Loucy (cell line): Measurements from ENCODE around the gene GRM7.

ENCODE experiments used
- H2AFZ ChIP-seq: fragments of 200-600 bp; sonication (generic); 2 replicates; pipeline ENCODE4 v1.6.0; 2016; ENCODE audit warnings: antibody characterized with exemption, mild to moderate bottlenecking, low read length, moderate library complexity
- H3F3A ChIP-seq: fragments of 200-600 bp; 2 replicates; pipeline ENCODE4 v1.6.0; 2016; ENCODE audit warnings: antibody characterized with exemption, low read depth, mild to moderate bottlenecking
- H3K27me3 ChIP-seq: fragments of 200-600 bp; sonication (generic); 2 replicates; pipeline ENCODE4 v1.6.1; 2014; ENCODE audit warnings: low read length, mild to moderate bottlenecking; ENCODE audit not compliant: insufficient read depth, poor library complexity, severe bottlenecking
- H3K36me3 ChIP-seq: fragments of 200-600 bp; sonication (generic); 2 replicates; pipeline ENCODE4 v1.6.1; 2016; ENCODE audit warnings: low read length; ENCODE audit not compliant: insufficient read depth
- H3K4me1 ChIP-seq: fragments of 200-600 bp; sonication (generic); 2 replicates; pipeline ENCODE4 v1.5.1; 2014; ENCODE audit warnings: low read length, mild to moderate bottlenecking; ENCODE audit not compliant: insufficient read depth, poor library complexity, severe bottlenecking
- H3K4me2 ChIP-seq: fragments of 200-600 bp; sonication (generic); 2 replicates; pipeline ENCODE4 v1.6.0; 2014; ENCODE audit warnings: antibody characterized with exemption, low read length, low read depth, mild to moderate bottlenecking; ENCODE audit not compliant: poor library complexity, severe bottlenecking
- H3K4me3 ChIP-seq: fragments of 200-600 bp; sonication (generic); 2 replicates; pipeline ENCODE4 v1.5.1; 2014; ENCODE audit warnings: low read length, mild to moderate bottlenecking, mixed read lengths; ENCODE audit not compliant: poor library complexity, severe bottlenecking
- H3K79me2 ChIP-seq: fragments of 200-600 bp; sonication (generic); 2 replicates; pipeline ENCODE4 v1.6.1; 2014; ENCODE audit warnings: low read length; ENCODE audit not compliant: insufficient read depth
- H3K9ac ChIP-seq: fragments of 200-600 bp; sonication (generic); 2 replicates; pipeline ENCODE4 v1.6.0; 2014; ENCODE audit warnings: mild to moderate bottlenecking, low read depth, low read length, moderate library complexity; ENCODE audit not compliant: poor library complexity, severe bottlenecking
- H3K9me2 ChIP-seq: fragments of 200-600 bp; sonication (generic); replicated peaks from 2 replicates; pipeline ENCODE4 v1.6.1; 2016; ENCODE audit warnings: low read depth, low read length, mixed read lengths
- H3K9me3 ChIP-seq: fragments of 200-600 bp; sonication (generic); 2 replicates; pipeline ENCODE4 v1.6.1; 2014; ENCODE audit warnings: mild to moderate bottlenecking, antibody characterized with exemption, low read length, low read depth; ENCODE audit not compliant: insufficient read depth
- H4K20me1 ChIP-seq: fragments of 200-600 bp; sonication (generic); 2 replicates; pipeline ENCODE4 v1.6.0; 2014; ENCODE audit warnings: antibody characterized with exemption, low read length, mild to moderate bottlenecking; ENCODE audit not compliant: insufficient read depth, poor library complexity, severe bottlenecking
- CTCF ChIP-seq: fragments of 200-600 bp; sonication (generic); conservative IDR thresholded peaks from 2 replicates; pipeline ENCODE4 v1.5.1; 2014; ENCODE audit warnings: mild to moderate bottlenecking, antibody characterized with exemption, low read length
- EZH2phosphoT487 ChIP-seq: fragments of 200-600 bp; IDR thresholded peaks from 2 replicates; pipeline ENCODE4 v1.6.1; 2018; ENCODE audit warnings: antibody characterized with exemption, mild to moderate bottlenecking, moderate library complexity, borderline replicate concordance

The GRM7 gene

GRCh38 chr3:7576506-7576905, 715.6 kb downstream of the GRM7 start:
- Histone ChIP-seq H3K4me1 (no peaks in the 10 kb centered on the region), H4K20me1 (no peaks in the 10 kb centered on the region), H3F3A (no peaks in the 10 kb centered on the region), H2AFZ (no peak overlapping the region), H3K9me3 (no peaks in the 10 kb centered on the region), H3K9me2 (no peaks in the 10 kb centered on the region), H3K79me2 (no peaks in the 10 kb centered on the region), H3K4me3 (no peak overlapping the region), H3K4me2 (no peak overlapping the region), H3K27me3 (no peaks in the 10 kb centered on the region), H3K9ac (no peak overlapping the region), H3K36me3 (no peaks in the 10 kb centered on the region)
- no peak for TF ChIP-seq CTCF
- TF ChIP-seq EZH2phosphoT487, result no peak

- no peaks in the 10 kb centered on the region for H3K9me3 ChIP-seq
- H3K4me1 ChIP-seq, result no peaks in the 10 kb centered on the region
- H3K9ac ChIP-seq, result no peak overlapping the region
- no peaks in the 10 kb centered on the region for H3F3A ChIP-seq
- no peak overlapping the region for H3K4me3 ChIP-seq
- no peak overlapping the region for H3K4me2 ChIP-seq
- H3K27me3 ChIP-seq, result no peaks in the 10 kb centered on the region
- H4K20me1 ChIP-seq, result no peaks in the 10 kb centered on the region
- no peaks in the 10 kb centered on the region for H3K9me2 ChIP-seq
- no peak overlapping the region for H2AFZ ChIP-seq
- H3K36me3 ChIP-seq, result no peaks in the 10 kb centered on the region
- TF ChIP-seq CTCF (no peak), EZH2phosphoT487 (no peak)
- no peaks in the 10 kb centered on the region for H3K79me2 ChIP-seq
Observed at GRCh38 chr3:7577513-7577912, 716.6 kb downstream of the GRM7 start.

- no peak for TF ChIP-seq CTCF
- TF ChIP-seq EZH2phosphoT487, result no peak
Observed at GRCh38 chr3:7581831-7582230, 720.9 kb downstream of the GRM7 start.

More at GRCh38 chr3:7581831-7582230, 720.9 kb downstream of the GRM7 start:
- Histone ChIP-seq H3K4me2 (no peak overlapping the region), H3K4me3 (no peak overlapping the region), H3K36me3 (no peaks in the 10 kb centered on the region), H3K9me2 (no peaks in the 10 kb centered on the region), H3K9me3 (no peaks in the 10 kb centered on the region), H3F3A (no peaks in the 10 kb centered on the region), H3K79me2 (no peaks in the 10 kb centered on the region), H4K20me1 (no peaks in the 10 kb centered on the region), H3K27me3 (no peaks in the 10 kb centered on the region), H3K4me1 (peaks cover 25% of the 10 kb centered on the region), H2AFZ (no peak overlapping the region), H3K9ac (no peak overlapping the region)
